ENCODE measurements around the gene MAGI1. TPM values are rescaled to one million over a fixed set of nuclear protein-coding genes. Genes with fewer than 3 reads are reported as not detected.

MAGI1 gene
- total RNA-seq, 1 experiment from 2014 or later, result 38.6 TPM

GRCh38 chr3:65796676-65797075 is 242.0 kb downstream of the MAGI1 start:
- ChIA-PET POLR2A (no interaction called here), RAD21 (ENCODE audit: low non-redundant PET in 1 of 2, low total read pairs in 2 of 2, uncharacterized antibody in 2 of 2, unreplicated experiment in 2 of 2) (no interaction called here), CTCF (interaction anchor here (1.2 kb wide), 1 partner anchor 12 kb away, joined by 3 read pairs; no protein-coding TSS in a partner anchor)
- intact Hi-C loops (cut with micrococcal nuclease), result no loop called here
- DNase-seq (ENCODE audit: low read depth, low spot score) (no peak), ATAC-seq (no peak)
- no peaks in the 10 kb centered on the region for H3K9me3 ChIP-seq (ENCODE audit: control insufficient read depth in 1 of 2, insufficient read depth in 1 of 2, low read depth in 1 of 2, low read length in 2 of 2)
- TF ChIP-seq POLR2AphosphoS5 (IDR thresholded peaks at IDR 0.05; ENCODE audit: low read depth, low read length) (no peak), ELF1 (IDR thresholded peaks at IDR 0.05; ENCODE audit: borderline replicate concordance, low read depth) (no peak), JUND (IDR thresholded peaks at IDR 0.05) (no peak), MAX (IDR thresholded peaks at IDR 0.05) (no peak), POLR2A (IDR thresholded peaks at IDR 0.05; ENCODE audit: borderline replicate concordance, extremely low read depth, insufficient read depth, insufficient read length) (no peak), CEBPB (IDR thresholded peaks at IDR 0.05; ENCODE audit: low read depth) (no peak), TCF7L2 (IDR thresholded peaks at IDR 0.05; ENCODE audit: borderline replicate concordance, extremely low read depth, insufficient read depth, insufficient read length) (no peak), CBX3 (IDR thresholded peaks at IDR 0.05; ENCODE audit: low read depth) (no peak), SP1 (IDR thresholded peaks at IDR 0.05; ENCODE audit: low read depth) (no peak)
- no peaks in the 10 kb centered on the region for H3K9me2 ChIP-seq (ENCODE audit: insufficient read depth)
- H3K4me3 ChIP-seq (replicated peaks in 1 of 2; ENCODE audit: low read depth in 1 of 2, low read length in 2 of 2), result no peak overlapping the region
- no peaks in the 10 kb centered on the region for H3K79me2 ChIP-seq (ENCODE audit: insufficient read depth, low read length)
- H3K27me3 ChIP-seq (ENCODE audit: insufficient read depth, low read length), result no peaks in the 10 kb centered on the region
- no TSS peak for BruUV-seq (replicated peaks)
- H3K4me1 ChIP-seq (ENCODE audit: control insufficient read depth in 1 of 2, insufficient read depth in 2 of 2, low read length in 2 of 2), result peaks cover 19 to 24% of the 10 kb centered on the region in 2 experiments
- no peaks in the 10 kb centered on the region for H3K36me3 ChIP-seq (ENCODE audit: control insufficient read depth in 1 of 2, insufficient read depth in 2 of 2, low read length in 2 of 2)
- no peak overlapping the region for H3K9ac ChIP-seq (ENCODE audit: low read length)
- no peak overlapping the region for H2AFZ ChIP-seq (ENCODE audit: low read depth, low read length, poor library complexity, severe bottlenecking)
- H3K27ac ChIP-seq (ENCODE audit: low read depth, low read length), result no peak overlapping the region
- no peak overlapping the region for H3K4me2 ChIP-seq (ENCODE audit: low read length)
- no peaks in the 10 kb centered on the region for H4K20me1 ChIP-seq (ENCODE audit: insufficient read depth)

- no peak overlapping the region for H3K9ac ChIP-seq (ENCODE audit: low read length)
- intact Hi-C loops (cut with micrococcal nuclease), result no loop called here
- ChIA-PET CTCF (no interaction called here), RAD21 (ENCODE audit: low non-redundant PET in 1 of 2, low total read pairs in 2 of 2, uncharacterized antibody in 2 of 2, unreplicated experiment in 2 of 2) (no interaction called here), POLR2A (no interaction called here)
- H3K4me1 ChIP-seq (ENCODE audit: control insufficient read depth in 1 of 2, insufficient read depth in 2 of 2, low read length in 2 of 2), result peaks cover 23 to 32% of the 10 kb centered on the region in 2 experiments
- no peaks in the 10 kb centered on the region for H3K9me3 ChIP-seq (ENCODE audit: control insufficient read depth in 1 of 2, insufficient read depth in 1 of 2, low read depth in 1 of 2, low read length in 2 of 2)
- H3K9me2 ChIP-seq (ENCODE audit: insufficient read depth), result no peaks in the 10 kb centered on the region
- H3K27me3 ChIP-seq (ENCODE audit: insufficient read depth, low read length), result no peaks in the 10 kb centered on the region
- ATAC-seq (no peak), DNase-seq (ENCODE audit: low read depth, low spot score) (no peak)
- H4K20me1 ChIP-seq (ENCODE audit: insufficient read depth), result no peaks in the 10 kb centered on the region
- H3K36me3 ChIP-seq (ENCODE audit: control insufficient read depth in 1 of 2, insufficient read depth in 2 of 2, low read length in 2 of 2), result no peaks in the 10 kb centered on the region
- BruUV-seq (replicated peaks), result no TSS peak
- H3K4me3 ChIP-seq (replicated peaks in 1 of 2; ENCODE audit: low read depth in 1 of 2, low read length in 2 of 2), result no peak overlapping the region
- no peak overlapping the region for H3K27ac ChIP-seq (ENCODE audit: low read depth, low read length)
- H3K4me2 ChIP-seq (ENCODE audit: low read length), result no peak overlapping the region
- no peak overlapping the region for H2AFZ ChIP-seq (ENCODE audit: low read depth, low read length, poor library complexity, severe bottlenecking)
- no peaks in the 10 kb centered on the region for H3K79me2 ChIP-seq (ENCODE audit: insufficient read depth, low read length)
- TF ChIP-seq EZH2phosphoT487 (IDR thresholded peaks at IDR 0.05; ENCODE audit: borderline replicate concordance), result no peak
- no peak for TF ChIP-seq CTCF (IDR thresholded peaks at IDR 0.05 in 2 of 3, conservative IDR thresholded peaks at IDR 0.05 in 1 of 3; ENCODE audit: borderline replicate concordance in 1 of 3, insufficient read depth in 1 of 3, low read depth in 2 of 3, low read length in 2 of 3)
- no peak for TF ChIP-seq ZBTB33 (IDR thresholded peaks at IDR 0.05; ENCODE audit: extremely low read depth, insufficient replicate concordance, low read length)
- no peak for TF ChIP-seq SIN3A (IDR thresholded peaks at IDR 0.05; ENCODE audit: low read depth)
- no peak for TF ChIP-seq YY1 (IDR thresholded peaks at IDR 0.05; ENCODE audit: extremely low read depth, insufficient replicate concordance, low read depth, low read length)
- no peak for TF ChIP-seq ZFX (IDR thresholded peaks at IDR 0.05)
- TF ChIP-seq TCF7L2 (IDR thresholded peaks at IDR 0.05; ENCODE audit: borderline replicate concordance, extremely low read depth, insufficient read depth, insufficient read length), result no peak
- TF ChIP-seq SRF (IDR thresholded peaks at IDR 0.05; ENCODE audit: low read depth), result no peak
- no peak for TF ChIP-seq EGR1 (IDR thresholded peaks at IDR 0.05; ENCODE audit: low read depth)
- TF ChIP-seq POLR2A (IDR thresholded peaks at IDR 0.05; ENCODE audit: borderline replicate concordance, extremely low read depth, insufficient read depth, insufficient read length), result no peak
Measured at GRCh38 chr3:65795166-65795565, 243.6 kb downstream of the MAGI1 start.
